ENCODE data around the gene ARHGEF11. TPM values are rescaled to one million over a fixed set of nuclear protein-coding genes. Genes with fewer than 3 reads are reported as not detected.

The ARHGEF11 gene
- total RNA-seq, 1 experiment from 2014 or later = 38.1 TPM

DNA sequence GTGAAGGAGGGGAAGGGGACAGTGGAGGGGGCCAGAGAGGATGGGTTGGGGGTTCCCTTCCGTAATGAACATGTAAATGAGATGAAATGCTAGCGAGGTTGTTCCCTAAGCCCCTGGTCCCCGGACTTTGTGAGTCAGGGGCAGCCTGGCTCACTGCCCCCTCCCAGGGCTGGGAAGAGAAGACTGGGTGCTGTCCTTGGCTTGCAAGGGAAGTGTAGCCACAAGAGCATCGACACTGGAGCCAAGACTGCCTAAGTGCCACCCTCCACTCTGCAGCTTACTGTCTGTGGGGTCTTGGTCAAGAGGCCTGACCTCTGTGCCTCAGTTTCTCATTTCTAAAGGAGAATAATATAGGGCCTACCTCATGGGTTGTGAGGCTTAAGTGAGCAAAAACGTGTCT is 151.5 kb downstream of the ARHGEF11 start (continued):
- TF ChIP-seq, protein P1, sequence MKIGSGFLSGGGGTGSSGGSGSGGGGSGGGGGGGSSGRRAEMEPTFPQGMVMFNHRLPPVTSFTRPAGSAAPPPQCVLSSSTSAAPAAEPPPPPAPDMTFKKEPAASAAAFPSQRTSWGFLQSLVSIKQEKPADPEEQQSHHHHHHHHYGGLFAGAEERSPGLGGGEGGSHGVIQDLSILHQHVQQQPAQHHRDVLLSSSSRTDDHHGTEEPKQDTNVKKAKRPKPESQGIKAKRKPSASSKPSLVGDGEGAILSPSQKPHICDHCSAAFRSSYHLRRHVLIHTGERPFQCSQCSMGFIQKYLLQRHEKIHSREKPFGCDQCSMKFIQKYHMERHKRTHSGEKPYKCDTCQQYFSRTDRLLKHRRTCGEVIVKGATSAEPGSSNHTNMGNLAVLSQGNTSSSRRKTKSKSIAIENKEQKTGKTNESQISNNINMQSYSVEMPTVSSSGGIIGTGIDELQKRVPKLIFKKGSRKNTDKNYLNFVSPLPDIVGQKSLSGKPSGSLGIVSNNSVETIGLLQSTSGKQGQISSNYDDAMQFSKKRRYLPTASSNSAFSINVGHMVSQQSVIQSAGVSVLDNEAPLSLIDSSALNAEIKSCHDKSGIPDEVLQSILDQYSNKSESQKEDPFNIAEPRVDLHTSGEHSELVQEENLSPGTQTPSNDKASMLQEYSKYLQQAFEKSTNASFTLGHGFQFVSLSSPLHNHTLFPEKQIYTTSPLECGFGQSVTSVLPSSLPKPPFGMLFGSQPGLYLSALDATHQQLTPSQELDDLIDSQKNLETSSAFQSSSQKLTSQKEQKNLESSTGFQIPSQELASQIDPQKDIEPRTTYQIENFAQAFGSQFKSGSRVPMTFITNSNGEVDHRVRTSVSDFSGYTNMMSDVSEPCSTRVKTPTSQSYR (CRISPR knock-in tag; IDR thresholded peaks at IDR 0.05) = no peak
- TF ChIP-seq TEAD4 (CRISPR knock-in tag; IDR thresholded peaks at IDR 0.05) (no peak), RELA (CRISPR knock-in tag; IDR thresholded peaks at IDR 0.05; ENCODE audit: borderline replicate concordance) (no peak), FOXJ3 (CRISPR knock-in tag; IDR thresholded peaks at IDR 0.05; ENCODE audit: borderline replicate concordance) (no peak), PRRX2 (CRISPR knock-in tag; IDR thresholded peaks at IDR 0.05) (no peak), CBFB (CRISPR knock-in tag; IDR thresholded peaks at IDR 0.05; ENCODE audit: low read depth) (no peak), JUN (CRISPR knock-in tag; IDR thresholded peaks at IDR 0.05) (no peak), TEAD1 (CRISPR knock-in tag; IDR thresholded peaks at IDR 0.05) (no peak)
- TF ChIP-seq, protein P2, sequence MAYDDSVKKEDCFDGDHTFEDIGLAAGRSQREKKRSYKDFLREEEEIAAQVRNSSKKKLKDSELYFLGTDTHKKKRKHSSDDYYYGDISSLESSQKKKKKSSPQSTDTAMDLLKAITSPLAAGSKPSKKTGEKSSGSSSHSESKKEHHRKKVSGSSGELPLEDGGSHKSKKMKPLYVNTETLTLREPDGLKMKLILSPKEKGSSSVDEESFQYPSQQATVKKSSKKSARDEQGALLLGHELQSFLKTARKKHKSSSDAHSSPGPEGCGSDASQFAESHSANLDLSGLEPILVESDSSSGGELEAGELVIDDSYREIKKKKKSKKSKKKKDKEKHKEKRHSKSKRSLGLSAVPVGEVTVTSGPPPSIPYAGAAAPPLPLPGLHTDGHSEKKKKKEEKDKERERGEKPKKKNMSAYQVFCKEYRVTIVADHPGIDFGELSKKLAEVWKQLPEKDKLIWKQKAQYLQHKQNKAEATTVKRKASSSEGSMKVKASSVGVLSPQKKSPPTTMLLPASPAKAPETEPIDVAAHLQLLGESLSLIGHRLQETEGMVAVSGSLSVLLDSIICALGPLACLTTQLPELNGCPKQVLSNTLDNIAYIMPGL (CRISPR knock-in tag; IDR thresholded peaks at IDR 0.05) = no peak
- TF ChIP-seq, protein P3, sequence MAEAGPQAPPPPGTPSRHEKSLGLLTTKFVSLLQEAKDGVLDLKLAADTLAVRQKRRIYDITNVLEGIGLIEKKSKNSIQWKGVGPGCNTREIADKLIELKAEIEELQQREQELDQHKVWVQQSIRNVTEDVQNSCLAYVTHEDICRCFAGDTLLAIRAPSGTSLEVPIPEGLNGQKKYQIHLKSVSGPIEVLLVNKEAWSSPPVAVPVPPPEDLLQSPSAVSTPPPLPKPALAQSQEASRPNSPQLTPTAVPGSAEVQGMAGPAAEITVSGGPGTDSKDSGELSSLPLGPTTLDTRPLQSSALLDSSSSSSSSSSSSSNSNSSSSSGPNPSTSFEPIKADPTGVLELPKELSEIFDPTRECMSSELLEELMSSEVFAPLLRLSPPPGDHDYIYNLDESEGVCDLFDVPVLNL (CRISPR knock-in tag; IDR thresholded peaks at IDR 0.05; ENCODE audit: borderline replicate concordance, low read depth) = no peak
- TF ChIP-seq, protein P4, sequence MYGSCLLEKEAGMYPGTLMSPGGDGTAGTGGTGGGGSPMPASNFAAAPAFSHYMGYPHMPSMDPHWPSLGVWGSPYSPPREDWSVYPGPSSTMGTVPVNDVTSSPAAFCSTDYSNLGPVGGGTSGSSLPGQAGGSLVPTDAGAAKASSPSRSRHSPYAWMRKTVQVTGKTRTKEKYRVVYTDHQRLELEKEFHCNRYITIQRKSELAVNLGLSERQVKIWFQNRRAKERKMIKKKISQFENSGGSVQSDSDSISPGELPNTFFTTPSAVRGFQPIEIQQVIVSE (CRISPR knock-in tag; IDR thresholded peaks at IDR 0.05; ENCODE audit: borderline replicate concordance) = no peak
- TF ChIP-seq, protein P5, sequence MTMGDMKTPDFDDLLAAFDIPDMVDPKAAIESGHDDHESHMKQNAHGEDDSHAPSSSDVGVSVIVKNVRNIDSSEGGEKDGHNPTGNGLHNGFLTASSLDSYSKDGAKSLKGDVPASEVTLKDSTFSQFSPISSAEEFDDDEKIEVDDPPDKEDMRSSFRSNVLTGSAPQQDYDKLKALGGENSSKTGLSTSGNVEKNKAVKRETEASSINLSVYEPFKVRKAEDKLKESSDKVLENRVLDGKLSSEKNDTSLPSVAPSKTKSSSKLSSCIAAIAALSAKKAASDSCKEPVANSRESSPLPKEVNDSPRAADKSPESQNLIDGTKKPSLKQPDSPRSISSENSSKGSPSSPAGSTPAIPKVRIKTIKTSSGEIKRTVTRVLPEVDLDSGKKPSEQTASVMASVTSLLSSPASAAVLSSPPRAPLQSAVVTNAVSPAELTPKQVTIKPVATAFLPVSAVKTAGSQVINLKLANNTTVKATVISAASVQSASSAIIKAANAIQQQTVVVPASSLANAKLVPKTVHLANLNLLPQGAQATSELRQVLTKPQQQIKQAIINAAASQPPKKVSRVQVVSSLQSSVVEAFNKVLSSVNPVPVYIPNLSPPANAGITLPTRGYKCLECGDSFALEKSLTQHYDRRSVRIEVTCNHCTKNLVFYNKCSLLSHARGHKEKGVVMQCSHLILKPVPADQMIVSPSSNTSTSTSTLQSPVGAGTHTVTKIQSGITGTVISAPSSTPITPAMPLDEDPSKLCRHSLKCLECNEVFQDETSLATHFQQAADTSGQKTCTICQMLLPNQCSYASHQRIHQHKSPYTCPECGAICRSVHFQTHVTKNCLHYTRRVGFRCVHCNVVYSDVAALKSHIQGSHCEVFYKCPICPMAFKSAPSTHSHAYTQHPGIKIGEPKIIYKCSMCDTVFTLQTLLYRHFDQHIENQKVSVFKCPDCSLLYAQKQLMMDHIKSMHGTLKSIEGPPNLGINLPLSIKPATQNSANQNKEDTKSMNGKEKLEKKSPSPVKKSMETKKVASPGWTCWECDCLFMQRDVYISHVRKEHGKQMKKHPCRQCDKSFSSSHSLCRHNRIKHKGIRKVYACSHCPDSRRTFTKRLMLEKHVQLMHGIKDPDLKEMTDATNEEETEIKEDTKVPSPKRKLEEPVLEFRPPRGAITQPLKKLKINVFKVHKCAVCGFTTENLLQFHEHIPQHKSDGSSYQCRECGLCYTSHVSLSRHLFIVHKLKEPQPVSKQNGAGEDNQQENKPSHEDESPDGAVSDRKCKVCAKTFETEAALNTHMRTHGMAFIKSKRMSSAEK (CRISPR knock-in tag; IDR thresholded peaks at IDR 0.05; ENCODE audit: borderline replicate concordance) = no peak
- TF ChIP-seq, protein P6, sequence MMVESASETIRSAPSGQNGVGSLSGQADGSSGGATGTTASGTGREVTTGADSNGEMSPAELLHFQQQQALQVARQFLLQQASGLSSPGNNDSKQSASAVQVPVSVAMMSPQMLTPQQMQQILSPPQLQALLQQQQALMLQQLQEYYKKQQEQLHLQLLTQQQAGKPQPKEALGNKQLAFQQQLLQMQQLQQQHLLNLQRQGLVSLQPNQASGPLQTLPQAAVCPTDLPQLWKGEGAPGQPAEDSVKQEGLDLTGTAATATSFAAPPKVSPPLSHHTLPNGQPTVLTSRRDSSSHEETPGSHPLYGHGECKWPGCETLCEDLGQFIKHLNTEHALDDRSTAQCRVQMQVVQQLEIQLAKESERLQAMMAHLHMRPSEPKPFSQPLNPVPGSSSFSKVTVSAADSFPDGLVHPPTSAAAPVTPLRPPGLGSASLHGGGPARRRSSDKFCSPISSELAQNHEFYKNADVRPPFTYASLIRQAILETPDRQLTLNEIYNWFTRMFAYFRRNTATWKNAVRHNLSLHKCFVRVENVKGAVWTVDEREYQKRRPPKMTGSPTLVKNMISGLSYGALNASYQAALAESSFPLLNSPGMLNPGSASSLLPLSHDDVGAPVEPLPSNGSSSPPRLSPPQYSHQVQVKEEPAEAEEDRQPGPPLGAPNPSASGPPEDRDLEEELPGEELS (CRISPR knock-in tag; IDR thresholded peaks at IDR 0.05) = no peak
